WTC11 (cell line): Measurements from ENCODE around the gene EPN3. TPM values are rescaled to one million over a fixed set of nuclear protein-coding genes. Genes with fewer than 3 reads are reported as not detected.

Experiments used
- ATAC-seq: fragments of 200-7000 bp; cut with Tn5 transposase; 2 replicates; pipeline ENCODE4 v1.10.0; 2021; ENCODE audit warnings: mild to moderate bottlenecking, moderate library complexity
- CTCF ChIA-PET: fragments of 300-600 bp; sonication (Branson Sonifier 250); formaldehyde crosslinking; loops from one replicate; lab custom pipeline; 2021; ENCODE audit warnings: antibody characterized with exemption; lab: Charles Lee
- POLR2A ChIA-PET: fragments of 350-600 bp; sonication (Branson Sonifier 250); formaldehyde crosslinking; loops from one replicate; lab custom pipeline; 2021; ENCODE audit warnings: antibody characterized with exemption; lab: Charles Lee
- DNase-seq: peaks from one replicate; pipeline ENCODE4 v3.0.0; 2021; ENCODE audit warnings: low spot score
- H3K27ac Mint-ChIP-seq: 2 replicates; pipeline ENCODE4 v1.8.0; 2021; ENCODE audit warnings: mixed read lengths
- H3K27me3 Mint-ChIP-seq: 2 replicates; pipeline ENCODE4 v1.8.0; 2021; ENCODE audit warnings: low read depth, mild to moderate bottlenecking, moderate library complexity, mixed read lengths
- H3K36me3 Mint-ChIP-seq: 2 replicates; pipeline ENCODE4 v1.8.0; 2021; ENCODE audit warnings: mixed read lengths
- H3K4me1 Mint-ChIP-seq: 2 replicates; pipeline ENCODE4 v1.8.0; 2022; ENCODE audit warnings: mixed read lengths
- H3K4me3 Mint-ChIP-seq: 2 replicates; pipeline ENCODE4 v1.8.0; 2021; ENCODE audit warnings: mild to moderate bottlenecking, moderate library complexity, mixed read lengths
- H3K9me3 Mint-ChIP-seq: 2 replicates; pipeline ENCODE4 v1.8.0; 2021; ENCODE audit warnings: mixed read lengths
- JUN ChIP-seq: sonication (generic); formaldehyde crosslinking; IDR thresholded peaks from 2 replicates; pipeline ENCODE4 v1.8.0; 2023; ENCODE audit warnings: mild to moderate bottlenecking, missing genetic modification reagents
- MXD4 ChIP-seq: fragments of 250-450 bp; sonication (Bioruptor Pico); IDR thresholded peaks from 2 replicates; pipeline ENCODE4 v1.8.0; 2021; ENCODE audit warnings: mild to moderate bottlenecking, moderate library complexity, borderline replicate concordance
- RORB ChIP-seq: fragments of 250-450 bp; sonication (Bioruptor Pico); IDR thresholded peaks from 2 replicates; pipeline ENCODE4 v1.9.0; 2021; ENCODE audit warnings: mild to moderate bottlenecking
- SMAD3 ChIP-seq: sonication (generic); formaldehyde crosslinking; IDR thresholded peaks from 2 replicates; pipeline ENCODE4 v1.8.0; 2022; ENCODE audit warnings: missing genetic modification reagents, mild to moderate bottlenecking, borderline replicate concordance
- SOX15 ChIP-seq: fragments of 250-450 bp; sonication (Bioruptor Pico); IDR thresholded peaks from 2 replicates; pipeline ENCODE4 v1.9.0; 2021; ENCODE audit warnings: mild to moderate bottlenecking
- ZNF138 ChIP-seq: sonication (generic); formaldehyde crosslinking; conservative IDR thresholded peaks from 2 replicates; pipeline ENCODE4 v1.8.1; 2022; ENCODE audit warnings: mild to moderate bottlenecking, moderate library complexity, missing genetic modification reagents
- ZNF423 ChIP-seq: fragments of 250-450 bp; sonication (Bioruptor Pico); IDR thresholded peaks from 2 replicates; pipeline ENCODE4 v2.1.2; 2022; ENCODE audit warnings: mild to moderate bottlenecking, moderate library complexity
- total RNA-seq: library from RNA; stranded (reverse); gene quantifications from 3 replicates; pipeline ENCODE4 v1.2.3, GENCODE V29; 2021
- TF ChIP-seq, protein P1 (sequence below): fragments of 250-450 bp; sonication (Bioruptor Pico); IDR thresholded peaks from 2 replicates; pipeline ENCODE4 v1.9.0; 2021; ENCODE audit warnings: mild to moderate bottlenecking
- TF ChIP-seq, protein P2 (sequence below): fragments of 250-450 bp; sonication (Bioruptor Pico); IDR thresholded peaks from 2 replicates; pipeline ENCODE4 v1.9.0; 2021; ENCODE audit warnings: moderate library complexity, mild to moderate bottlenecking, inconsistent platforms, borderline replicate concordance
- TF ChIP-seq, protein P3 (sequence below): fragments of 200-600 bp; IDR thresholded peaks from 2 replicates; pipeline ENCODE4 v1.8.0; 2022; ENCODE audit warnings: antibody characterized with exemption
- TF ChIP-seq, protein P4 (sequence below): sonication (generic); formaldehyde crosslinking; IDR thresholded peaks from 2 replicates; pipeline ENCODE4 v1.8.1; 2022; ENCODE audit warnings: low read depth, mild to moderate bottlenecking, moderate library complexity, missing genetic modification reagents, borderline replicate concordance

EPN3 gene
- total RNA-seq, 1 experiment from 2014 or later: 8.8 TPM

DNA sequence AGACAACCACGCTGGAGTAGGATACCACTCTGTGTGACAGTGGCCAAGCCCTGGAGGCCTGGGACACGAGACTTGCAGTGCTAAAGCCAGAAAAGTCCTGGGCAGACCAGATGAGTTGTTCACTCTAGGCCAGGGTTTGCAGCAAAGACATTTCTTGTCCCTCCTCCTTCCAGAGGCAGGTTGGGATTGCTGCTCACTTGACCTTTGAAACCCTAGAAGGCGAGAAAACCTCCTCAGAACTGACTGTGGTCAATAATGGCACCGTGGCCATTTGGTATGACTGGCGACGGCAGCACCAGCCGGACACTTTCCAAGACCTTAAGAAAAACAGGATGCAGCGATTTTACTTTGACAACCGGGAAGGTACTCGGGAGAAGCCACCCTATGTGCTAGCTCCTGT, 9.8 kb upstream of the EPN3 start (continued):
- TF ChIP-seq, protein P1, sequence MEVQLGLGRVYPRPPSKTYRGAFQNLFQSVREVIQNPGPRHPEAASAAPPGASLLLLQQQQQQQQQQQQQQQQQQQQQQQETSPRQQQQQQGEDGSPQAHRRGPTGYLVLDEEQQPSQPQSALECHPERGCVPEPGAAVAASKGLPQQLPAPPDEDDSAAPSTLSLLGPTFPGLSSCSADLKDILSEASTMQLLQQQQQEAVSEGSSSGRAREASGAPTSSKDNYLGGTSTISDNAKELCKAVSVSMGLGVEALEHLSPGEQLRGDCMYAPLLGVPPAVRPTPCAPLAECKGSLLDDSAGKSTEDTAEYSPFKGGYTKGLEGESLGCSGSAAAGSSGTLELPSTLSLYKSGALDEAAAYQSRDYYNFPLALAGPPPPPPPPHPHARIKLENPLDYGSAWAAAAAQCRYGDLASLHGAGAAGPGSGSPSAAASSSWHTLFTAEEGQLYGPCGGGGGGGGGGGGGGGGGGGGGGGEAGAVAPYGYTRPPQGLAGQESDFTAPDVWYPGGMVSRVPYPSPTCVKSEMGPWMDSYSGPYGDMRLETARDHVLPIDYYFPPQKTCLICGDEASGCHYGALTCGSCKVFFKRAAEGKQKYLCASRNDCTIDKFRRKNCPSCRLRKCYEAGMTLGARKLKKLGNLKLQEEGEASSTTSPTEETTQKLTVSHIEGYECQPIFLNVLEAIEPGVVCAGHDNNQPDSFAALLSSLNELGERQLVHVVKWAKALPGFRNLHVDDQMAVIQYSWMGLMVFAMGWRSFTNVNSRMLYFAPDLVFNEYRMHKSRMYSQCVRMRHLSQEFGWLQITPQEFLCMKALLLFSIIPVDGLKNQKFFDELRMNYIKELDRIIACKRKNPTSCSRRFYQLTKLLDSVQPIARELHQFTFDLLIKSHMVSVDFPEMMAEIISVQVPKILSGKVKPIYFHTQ (CRISPR knock-in tag): no peak

DNA sequence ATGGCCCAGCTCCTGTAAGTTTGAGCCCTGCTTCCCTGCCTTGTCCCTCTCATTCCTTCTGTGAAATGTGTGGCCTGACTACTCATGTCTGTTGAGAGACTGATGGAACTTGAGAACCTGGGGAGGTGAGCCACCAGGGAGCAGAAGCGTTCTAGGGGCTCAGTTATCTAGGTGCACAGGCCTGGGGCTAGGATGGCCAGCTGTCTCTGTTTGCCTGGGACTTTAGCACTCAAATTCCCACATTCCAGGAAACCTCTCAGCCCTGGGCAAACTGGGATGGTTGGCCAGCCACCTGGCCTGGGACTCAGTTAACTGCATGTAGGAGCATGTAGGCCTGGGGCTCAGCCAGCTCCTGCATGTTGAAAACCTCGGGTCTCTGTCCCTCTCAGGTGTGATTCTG, 9.3 kb upstream of the EPN3 start:
- Mint-ChIP-seq H3K4me1 (peaks cover 6% of the 10 kb centered on the region), H3K27ac (no peak overlapping the region), H3K9me3 (no peaks in the 10 kb centered on the region), H3K36me3 (no peaks in the 10 kb centered on the region), H3K27me3 (no peaks in the 10 kb centered on the region; the same call in 1 of the 2 replicates), H3K4me3 (no peak overlapping the region)
- POLR2A ChIA-PET: interaction anchor here (1.0 kb wide), 1 partner anchor 9 kb away, joined by 3 read pairs; no protein-coding TSS in a partner anchor
- no peak for TF ChIP-seq JUN (CRISPR knock-in tag)
- CTCF ChIA-PET: no interaction called here
- DNase-seq: no peak
- ATAC-seq: no peak

DNA sequence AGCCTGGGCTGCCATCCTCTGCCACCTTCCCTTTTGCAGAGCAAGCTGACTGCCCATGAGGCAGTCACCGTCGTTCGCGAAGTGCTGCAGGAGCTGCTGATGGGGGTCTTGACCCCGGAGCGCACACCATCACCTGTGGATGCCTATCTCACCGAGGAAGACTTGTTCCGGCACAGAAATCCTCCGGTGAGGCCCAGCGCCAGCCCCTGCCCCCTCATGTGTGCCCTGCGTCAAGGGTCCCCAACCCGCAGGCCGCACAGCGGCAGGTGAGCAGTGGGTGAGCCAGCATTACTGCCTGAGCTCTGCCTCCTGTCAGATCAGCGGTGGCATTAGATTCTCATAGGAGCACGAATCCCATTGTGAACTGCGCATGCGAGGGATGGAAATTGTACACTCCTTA, 7.7 kb upstream of the EPN3 start:
- Mint-ChIP-seq H3K36me3 (no peaks in the 10 kb centered on the region), H3K27ac (no peak overlapping the region), H3K4me1 (0 out of 2 replicates have a peak, but pooled peaks cover 3% of the 10 kb centered on the region), H3K9me3 (no peaks in the 10 kb centered on the region), H3K27me3 (no peaks in the 10 kb centered on the region; the same call in none of the 2 replicates), H3K4me3 (no peak overlapping the region)
- CTCF ChIA-PET: interaction anchor here (0.6 kb wide), 1 partner anchor 32 kb away, joined by 4 read pairs; no protein-coding TSS in a partner anchor
- TF ChIP-seq ZNF138: no peak
- DNase-seq (no peak), ATAC-seq (no peak)
- POLR2A ChIA-PET: no interaction called here

DNA sequence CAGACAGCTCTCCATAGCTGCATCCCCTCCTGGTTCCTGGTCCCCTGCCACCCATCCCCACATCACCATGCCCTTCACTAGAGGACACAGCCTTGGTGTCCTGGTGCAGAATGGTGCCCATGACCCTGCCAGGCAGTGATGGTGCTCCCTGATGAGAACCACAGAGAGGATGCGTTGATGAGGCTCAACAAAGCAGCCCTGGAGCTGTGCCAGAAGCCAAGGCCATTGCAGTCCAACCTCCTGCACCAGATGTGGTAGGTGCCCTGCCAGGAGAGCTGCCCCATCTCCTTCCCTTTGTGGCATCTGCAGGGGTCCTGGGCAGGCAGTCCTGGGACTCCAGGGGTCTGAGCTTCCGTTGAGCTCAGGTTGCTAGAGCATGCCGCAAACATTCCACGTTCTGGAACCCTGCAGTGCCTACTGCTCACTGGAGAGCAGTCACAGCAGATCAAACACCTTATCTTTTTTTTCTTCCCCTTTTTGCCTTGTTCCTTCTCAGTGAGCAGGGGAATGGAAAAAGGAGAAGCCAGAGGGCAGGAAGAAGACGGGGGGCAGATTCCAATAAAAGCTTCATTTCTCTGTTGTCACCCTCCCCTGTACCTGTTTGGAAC, 5.3 kb upstream of the EPN3 start:
- Mint-ChIP-seq H3K36me3 (no peaks in the 10 kb centered on the region), H3K27ac (no peak overlapping the region), H3K9me3 (no peaks in the 10 kb centered on the region), H3K4me1 (peaks cover 15% of the 10 kb centered on the region), H3K27me3 (peaks cover 10% of the 10 kb centered on the region), H3K4me3 (no peak overlapping the region)
- ChIA-PET POLR2A (no interaction called here), CTCF (interaction anchor here (0.6 to 2.0 kb wide), 4 partner anchors 10 to 99 kb away, joined by 3 to 7 read pairs (median 3); no protein-coding TSS in a partner anchor)
- TF ChIP-seq MXD4: no peak
- TF ChIP-seq, protein P2, sequence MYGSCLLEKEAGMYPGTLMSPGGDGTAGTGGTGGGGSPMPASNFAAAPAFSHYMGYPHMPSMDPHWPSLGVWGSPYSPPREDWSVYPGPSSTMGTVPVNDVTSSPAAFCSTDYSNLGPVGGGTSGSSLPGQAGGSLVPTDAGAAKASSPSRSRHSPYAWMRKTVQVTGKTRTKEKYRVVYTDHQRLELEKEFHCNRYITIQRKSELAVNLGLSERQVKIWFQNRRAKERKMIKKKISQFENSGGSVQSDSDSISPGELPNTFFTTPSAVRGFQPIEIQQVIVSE (CRISPR knock-in tag): no peak
- TF ChIP-seq RORB (CRISPR knock-in tag): no peak
- TF ChIP-seq, protein P3, sequence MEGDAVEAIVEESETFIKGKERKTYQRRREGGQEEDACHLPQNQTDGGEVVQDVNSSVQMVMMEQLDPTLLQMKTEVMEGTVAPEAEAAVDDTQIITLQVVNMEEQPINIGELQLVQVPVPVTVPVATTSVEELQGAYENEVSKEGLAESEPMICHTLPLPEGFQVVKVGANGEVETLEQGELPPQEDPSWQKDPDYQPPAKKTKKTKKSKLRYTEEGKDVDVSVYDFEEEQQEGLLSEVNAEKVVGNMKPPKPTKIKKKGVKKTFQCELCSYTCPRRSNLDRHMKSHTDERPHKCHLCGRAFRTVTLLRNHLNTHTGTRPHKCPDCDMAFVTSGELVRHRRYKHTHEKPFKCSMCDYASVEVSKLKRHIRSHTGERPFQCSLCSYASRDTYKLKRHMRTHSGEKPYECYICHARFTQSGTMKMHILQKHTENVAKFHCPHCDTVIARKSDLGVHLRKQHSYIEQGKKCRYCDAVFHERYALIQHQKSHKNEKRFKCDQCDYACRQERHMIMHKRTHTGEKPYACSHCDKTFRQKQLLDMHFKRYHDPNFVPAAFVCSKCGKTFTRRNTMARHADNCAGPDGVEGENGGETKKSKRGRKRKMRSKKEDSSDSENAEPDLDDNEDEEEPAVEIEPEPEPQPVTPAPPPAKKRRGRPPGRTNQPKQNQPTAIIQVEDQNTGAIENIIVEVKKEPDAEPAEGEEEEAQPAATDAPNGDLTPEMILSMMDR: no peak
- TF ChIP-seq SMAD3 (CRISPR knock-in tag): no peak
- no peak for TF ChIP-seq SOX15
- peak; percentile 86 for TF ChIP-seq ZNF423 (CRISPR knock-in tag)
- TF ChIP-seq, protein P4, sequence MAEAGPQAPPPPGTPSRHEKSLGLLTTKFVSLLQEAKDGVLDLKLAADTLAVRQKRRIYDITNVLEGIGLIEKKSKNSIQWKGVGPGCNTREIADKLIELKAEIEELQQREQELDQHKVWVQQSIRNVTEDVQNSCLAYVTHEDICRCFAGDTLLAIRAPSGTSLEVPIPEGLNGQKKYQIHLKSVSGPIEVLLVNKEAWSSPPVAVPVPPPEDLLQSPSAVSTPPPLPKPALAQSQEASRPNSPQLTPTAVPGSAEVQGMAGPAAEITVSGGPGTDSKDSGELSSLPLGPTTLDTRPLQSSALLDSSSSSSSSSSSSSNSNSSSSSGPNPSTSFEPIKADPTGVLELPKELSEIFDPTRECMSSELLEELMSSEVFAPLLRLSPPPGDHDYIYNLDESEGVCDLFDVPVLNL (CRISPR knock-in tag): no peak
- no peak for ATAC-seq
- no peak for DNase-seq
